ENCODE results near the gene KCNJ8.

The KCNJ8 gene

GRCh38 chr12:21756699-21757098, 17.8 kb downstream of the KCNJ8 start:
- no peak for DNase-seq (ENCODE audit: extremely low spot score)
- ChIA-PET CTCF (no interaction called here), POLR2A (no interaction called here)
- TF ChIP-seq TARDBP (IDR thresholded peaks at IDR 0.05) (no peak), SP1 (IDR thresholded peaks at IDR 0.05) (no peak)

- CTCF ChIA-PET: interaction anchor here (1.0 kb wide), 1 partner anchor 21 kb away, joined by 3 read pairs; no protein-coding TSS in a partner anchor
- POLR2A ChIA-PET: no interaction called here
- DNase-seq (ENCODE audit: extremely low spot score): peak; percentile 43
- TF ChIP-seq ZNF384 (IDR thresholded peaks at IDR 0.05) (no peak), PKNOX1 (IDR thresholded peaks at IDR 0.05) (peak; percentile 70)
Observed at GRCh38 chr12:21751517-21751916, 23.0 kb downstream of the KCNJ8 start.

- POLR2A ChIA-PET: interaction anchor here (1.5 kb wide), 1 partner anchor 29 kb away, joined by 6 read pairs; the partner anchor contains the start of gene KCNJ8
- no peak for DNase-seq (ENCODE audit: extremely low spot score)
- TF ChIP-seq BHLHE40 (IDR thresholded peaks at IDR 0.05; ENCODE audit: borderline replicate concordance): no peak
- no peak for TF ChIP-seq ZNF384 (IDR thresholded peaks at IDR 0.05)
- no peak for TF ChIP-seq CTBP1 (IDR thresholded peaks at IDR 0.05; ENCODE audit: borderline replicate concordance)
- no peak for TF ChIP-seq FOXA1 (IDR thresholded peaks at IDR 0.05)
- no peak for TF ChIP-seq ARNT (IDR thresholded peaks at IDR 0.05)
- TF ChIP-seq HDGF (IDR thresholded peaks at IDR 0.05; ENCODE audit: borderline replicate concordance): no peak
- CTCF ChIA-PET: no interaction called here
Observed at GRCh38 chr12:21745258-21745657, 29.2 kb downstream of the KCNJ8 start.

- no peak for DNase-seq (ENCODE audit: extremely low spot score)
- POLR2A ChIA-PET: no interaction called here
- CTCF ChIA-PET: interaction anchor here (0.7 kb wide), 1 partner anchor 809 kb away, joined by 3 read pairs; no protein-coding TSS in a partner anchor
Observed at GRCh38 chr12:21731144-21731543, 43.4 kb downstream of the KCNJ8 start.

GRCh38 chr12:21725731-21726130, 48.8 kb downstream of the KCNJ8 start:
- DNase-seq (ENCODE audit: extremely low spot score): no peak
- TF ChIP-seq SP1 (IDR thresholded peaks at IDR 0.05) (no peak), HDGF (IDR thresholded peaks at IDR 0.05; ENCODE audit: borderline replicate concordance) (no peak), L3MBTL2 (conservative IDR thresholded peaks at IDR 0.05) (no peak), NFRKB (IDR thresholded peaks at IDR 0.05) (no peak), TARDBP (IDR thresholded peaks at IDR 0.05) (no peak), BHLHE40 (IDR thresholded peaks at IDR 0.05; ENCODE audit: borderline replicate concordance) (no peak), SUZ12 (IDR thresholded peaks at IDR 0.05) (no peak), ELF4 (IDR thresholded peaks at IDR 0.05) (no peak), LEF1 (IDR thresholded peaks at IDR 0.05; ENCODE audit: borderline replicate concordance) (no peak), PKNOX1 (IDR thresholded peaks at IDR 0.05) (no peak), FOXA1 (IDR thresholded peaks at IDR 0.05) (no peak)
- ChIA-PET CTCF (no interaction called here), POLR2A (no interaction called here)

More at GRCh38 chr12:21731144-21731543, 43.4 kb downstream of the KCNJ8 start:
- TF ChIP-seq FOXK2 (IDR thresholded peaks at IDR 0.05) (no peak), BHLHE40 (IDR thresholded peaks at IDR 0.05; ENCODE audit: borderline replicate concordance) (no peak), FOXA1 (IDR thresholded peaks at IDR 0.05) (no peak), HDGF (IDR thresholded peaks at IDR 0.05; ENCODE audit: borderline replicate concordance) (no peak), SP1 (IDR thresholded peaks at IDR 0.05) (no peak), PKNOX1 (IDR thresholded peaks at IDR 0.05) (no peak), NFRKB (IDR thresholded peaks at IDR 0.05) (no peak), ARNT (IDR thresholded peaks at IDR 0.05) (no peak), ZNF384 (IDR thresholded peaks at IDR 0.05) (no peak), ELF4 (IDR thresholded peaks at IDR 0.05) (no peak), CTBP1 (IDR thresholded peaks at IDR 0.05; ENCODE audit: borderline replicate concordance) (no peak), SUZ12 (IDR thresholded peaks at IDR 0.05) (no peak), TARDBP (IDR thresholded peaks at IDR 0.05) (no peak), FOXM1 (IDR thresholded peaks at IDR 0.05; ENCODE audit: borderline replicate concordance) (no peak), LEF1 (IDR thresholded peaks at IDR 0.05; ENCODE audit: borderline replicate concordance) (no peak), L3MBTL2 (conservative IDR thresholded peaks at IDR 0.05) (no peak)

GRCh38 chr12:21718944-21719650, 55.4 kb downstream of the KCNJ8 start:
- ChIA-PET CTCF (no interaction called here), POLR2A (no interaction called here)
- no peak for DNase-seq (ENCODE audit: extremely low spot score)
- no peak for TF ChIP-seq PKNOX1 (IDR thresholded peaks at IDR 0.05)
- TF ChIP-seq NFRKB (IDR thresholded peaks at IDR 0.05): no peak
- TF ChIP-seq FOXA1 (IDR thresholded peaks at IDR 0.05): no peak
- TF ChIP-seq SP1 (IDR thresholded peaks at IDR 0.05): no peak
- no peak for TF ChIP-seq FOXK2 (IDR thresholded peaks at IDR 0.05)
- TF ChIP-seq ELF4 (IDR thresholded peaks at IDR 0.05): no peak
- no peak for TF ChIP-seq CTBP1 (IDR thresholded peaks at IDR 0.05; ENCODE audit: borderline replicate concordance)
- no peak for TF ChIP-seq LEF1 (IDR thresholded peaks at IDR 0.05; ENCODE audit: borderline replicate concordance)
- no peak for TF ChIP-seq FOXM1 (IDR thresholded peaks at IDR 0.05; ENCODE audit: borderline replicate concordance)
- no peak for TF ChIP-seq L3MBTL2 (conservative IDR thresholded peaks at IDR 0.05)
- TF ChIP-seq HDGF (IDR thresholded peaks at IDR 0.05; ENCODE audit: borderline replicate concordance): no peak
- TF ChIP-seq ARNT (IDR thresholded peaks at IDR 0.05): no peak
- no peak for TF ChIP-seq SUZ12 (IDR thresholded peaks at IDR 0.05)
- no peak for TF ChIP-seq ZNF384 (IDR thresholded peaks at IDR 0.05)
- TF ChIP-seq BHLHE40 (IDR thresholded peaks at IDR 0.05; ENCODE audit: borderline replicate concordance): no peak
- TF ChIP-seq TARDBP (IDR thresholded peaks at IDR 0.05): no peak
